Testis (tissue), 3 donors: Measurements from ENCODE around the gene CFDP1. TPM values are rescaled to one million over a fixed set of nuclear protein-coding genes. Genes with fewer than 3 reads are reported as not detected.

Source experiments
- DNase-seq: peaks from one replicate; pipeline ENCODE4 v3.0.0-alpha.2; 2019
- H3K27ac ChIP-seq, 2 donors: fragments of 200-600 bp; sonication (generic); one replicate each; pipeline ENCODE4 v1.5.1; 2019
- H3K27me3 ChIP-seq: fragments of 200-600 bp; sonication (generic); one replicate; pipeline ENCODE4 v1.5.1; 2019
- H3K36me3 ChIP-seq: fragments of 200-600 bp; sonication (generic); one replicate; pipeline ENCODE4 v1.5.1; 2017; ENCODE audit warnings: low read depth; ENCODE audit errors: missing control alignments
- H3K4me1 ChIP-seq: fragments of 200-600 bp; sonication (generic); one replicate; pipeline ENCODE4 v1.5.1; 2019
- H3K4me3 ChIP-seq, 2 donors: fragments of 200-600 bp; sonication (generic); one replicate each; pipeline ENCODE4 v1.5.1; 2017 to 2019
- H3K9me3 ChIP-seq: fragments of 200-600 bp; sonication (generic); one replicate; pipeline ENCODE4 v1.5.1; 2017
- POLR2A ChIP-seq: fragments of 450-650 bp; IDR thresholded peaks from one replicate; pipeline ENCODE4 v1.6.1; 2017; ENCODE audit warnings: antibody characterized with exemption, mild to moderate bottlenecking, moderate library complexity
- WGBS, 2 donors: methylation state at CpG; one replicate each; pipeline ENCODE4 v1.1.5; 2018; 5-methylcytosine and 5-hydroxymethylcytosine counted together
- intact Hi-C: fragments of 100-400 bp; cut with DNase I; formaldehyde crosslinking; loops from one replicate; pipeline ENCODE4 v1.15.1; 2023; ENCODE audit warnings: low total_unique reads
- polyA plus RNA-seq: library from polyadenylated mRNA; stranded (reverse); fragments of 350-450 nt; fragmentation: Illumina TruSeq; extraction: RNeasy Lipid Tissue Mini Kit (QIAGEN cat#74804); gene quantifications from one replicate; pipeline ENCODE4 v1.2.3, GENCODE V29; 2014; ENCODE audit warnings: low read depth, low replicate concordance; ENCODE audit not compliant: insufficient read depth
- total RNA-seq, 2 donors: library from RNA; depleted of rRNA; stranded (reverse); fragments of >200 nt; gene quantifications; one replicate each; pipeline ENCODE4 v1.2.3, GENCODE V29; 2016
- TF ChIP-seq, protein P1 (sequence below), 3 experiments: fragments of 450-650 bp in 2 of 3; fragments of 200-600 bp in 1 of 3; sonication (generic) in 1 of 3; IDR thresholded peaks; one replicate each; pipeline ENCODE4 v1.5.1; 2016 to 2019; ENCODE audit warnings: antibody characterized with exemption in 3 of 3, mild to moderate bottlenecking in 2 of 3, moderate library complexity in 1 of 3

CFDP1 gene
- total and polyA plus RNA-seq, 3 donors from 2014 or later, result 111 to 133 (median 127) TPM

- H3K4me3 ChIP-seq, result no peak overlapping the region
- DNase-seq, result no peak
- no peaks in the 10 kb centered on the region for H3K36me3 ChIP-seq
- H3K27ac ChIP-seq, result no peak overlapping the region
- H3K27me3 ChIP-seq, result no peaks in the 10 kb centered on the region
- intact Hi-C loops, result no loop called here
- H3K4me1 ChIP-seq, result peaks cover 82% of the 10 kb centered on the region
- 69 to 70% methylated on average over 11 to 21 of the region's 21 CpGs for WGBS, 2 donors
- TF ChIP-seq, protein P1, sequence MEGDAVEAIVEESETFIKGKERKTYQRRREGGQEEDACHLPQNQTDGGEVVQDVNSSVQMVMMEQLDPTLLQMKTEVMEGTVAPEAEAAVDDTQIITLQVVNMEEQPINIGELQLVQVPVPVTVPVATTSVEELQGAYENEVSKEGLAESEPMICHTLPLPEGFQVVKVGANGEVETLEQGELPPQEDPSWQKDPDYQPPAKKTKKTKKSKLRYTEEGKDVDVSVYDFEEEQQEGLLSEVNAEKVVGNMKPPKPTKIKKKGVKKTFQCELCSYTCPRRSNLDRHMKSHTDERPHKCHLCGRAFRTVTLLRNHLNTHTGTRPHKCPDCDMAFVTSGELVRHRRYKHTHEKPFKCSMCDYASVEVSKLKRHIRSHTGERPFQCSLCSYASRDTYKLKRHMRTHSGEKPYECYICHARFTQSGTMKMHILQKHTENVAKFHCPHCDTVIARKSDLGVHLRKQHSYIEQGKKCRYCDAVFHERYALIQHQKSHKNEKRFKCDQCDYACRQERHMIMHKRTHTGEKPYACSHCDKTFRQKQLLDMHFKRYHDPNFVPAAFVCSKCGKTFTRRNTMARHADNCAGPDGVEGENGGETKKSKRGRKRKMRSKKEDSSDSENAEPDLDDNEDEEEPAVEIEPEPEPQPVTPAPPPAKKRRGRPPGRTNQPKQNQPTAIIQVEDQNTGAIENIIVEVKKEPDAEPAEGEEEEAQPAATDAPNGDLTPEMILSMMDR (IDR thresholded peaks at IDR 0.05), result no peak
- TF ChIP-seq POLR2A, result no peak
- H3K9me3 ChIP-seq, result no peaks in the 10 kb centered on the region
Measured at GRCh38 chr16:75257886-75258806, 175.2 kb downstream of the CFDP1 start.

GRCh38 chr16:75256696-75257343 is 176.5 kb downstream of the CFDP1 start:
- DNase-seq, result no peak
- peak overlapping the region; percentile 73 to 90 for H3K27ac ChIP-seq
- intact Hi-C loops, result no loop called here
- H3K9me3 ChIP-seq, result no peaks in the 10 kb centered on the region
- H3K4me3 ChIP-seq, result no peak overlapping the region
- 55 to 64% methylated on average over 11 to 14 of the region's 14 CpGs for WGBS, 2 donors
- TF ChIP-seq POLR2A, result no peak
- TF ChIP-seq, protein P1 (IDR thresholded peaks at IDR 0.05), result no peak
- no peaks in the 10 kb centered on the region for H3K27me3 ChIP-seq
- peaks cover 82% of the 10 kb centered on the region for H3K4me1 ChIP-seq
- no peaks in the 10 kb centered on the region for H3K36me3 ChIP-seq

GRCh38 chr16:75256059-75256571 is 177.2 kb downstream of the CFDP1 start:
- no peak for DNase-seq
- TF ChIP-seq, protein P1 (IDR thresholded peaks at IDR 0.05), result no peak
- no peak for TF ChIP-seq POLR2A
- Histone ChIP-seq H3K27me3 (no peaks in the 10 kb centered on the region), H3K36me3 (no peaks in the 10 kb centered on the region), H3K9me3 (no peaks in the 10 kb centered on the region), H3K27ac (peak overlapping the region; percentile 73 to 90), H3K4me1 (peaks cover 78% of the 10 kb centered on the region), H3K4me3 (no peak overlapping the region)
- WGBS, 2 donors, result 66 to 75% methylated on average over 7 to 12 of the region's 12 CpGs
- intact Hi-C loops, result no loop called here

DNA sequence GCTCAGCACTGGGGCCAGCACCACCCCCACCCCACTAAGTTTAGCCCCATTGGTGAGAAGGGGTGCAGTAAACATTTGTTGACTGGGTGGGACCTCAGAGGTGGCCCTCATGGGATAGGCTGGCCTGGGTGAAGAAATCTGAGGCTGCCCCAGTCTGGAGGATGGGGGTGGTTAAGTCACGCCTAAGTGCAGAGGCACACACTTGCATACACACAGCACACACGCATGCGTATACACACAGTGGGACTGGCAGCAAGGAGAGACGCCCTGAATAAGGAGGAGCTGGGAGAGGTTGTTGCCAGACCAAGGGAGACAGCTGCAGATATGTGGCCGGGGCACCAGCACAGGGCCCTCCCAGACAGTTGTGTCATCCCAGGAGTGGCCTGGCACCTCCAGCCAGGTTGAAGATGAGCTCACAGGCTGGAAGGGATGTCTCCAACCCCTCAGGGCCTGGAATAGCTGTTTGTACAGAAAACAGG is 178.9 kb downstream of the CFDP1 start:
- Histone ChIP-seq H3K4me1 (peaks cover 80% of the 10 kb centered on the region), H3K4me3 (no peak overlapping the region), H3K9me3 (no peaks in the 10 kb centered on the region), H3K36me3 (no peaks in the 10 kb centered on the region), H3K27ac (peak overlapping the region; percentile 8 to 90), H3K27me3 (no peaks in the 10 kb centered on the region)
- no peak for DNase-seq
- intact Hi-C loops, result no loop called here
- 66 to 80% methylated on average over 3 to 5 of the region's 5 CpGs for WGBS, 2 donors
- no peak for TF ChIP-seq POLR2A
- TF ChIP-seq, protein P1 (IDR thresholded peaks at IDR 0.05), result no peak
